Activated effector memory CD4-positive, alpha-beta T cell treated with anti-CD3 and anti-CD28 coated beads, Interleukin-2, amount 50 U/mL, for 16 hours (primary cell): ENCODE results near the gene POLR3C.
"Not testable (repeated sequence)": the region's sequence is repeated elsewhere in the genome, so short reads cannot be mapped to it uniquely, and the experiment has no call there.

ENCODE experiments used
- DNase-seq: peaks from one replicate; pipeline ENCODE4 v3.0.0-alpha.2; 2020

Gene POLR3C

GRCh38 chr1:145823565-145824498 is at the start of gene POLR3C, which contains the start of gene RNF115:
POLR3C (plus strand) TSS chr1:145824200; CDS start chr1:145825777, 1,577 bp downstream.
RNF115 (minus strand) TSS chr1:145824095; CDS start chr1:145823873, 222 bp downstream.
- peak; percentile 94 for DNase-seq

- DNase-seq: no peak
Measured at GRCh38 chr1:145777357-145778145, 46.4 kb upstream of the POLR3C start.

GRCh38 chr1:145778146-145778540 is 45.9 kb upstream of the POLR3C start:
- no peak for DNase-seq

GRCh38 chr1:145782272-145783099 is 41.5 kb upstream of the POLR3C start:
- DNase-seq: no peak

GRCh38 chr1:145784409-145784808 is 39.6 kb upstream of the POLR3C start:
- DNase-seq: no peak

GRCh38 chr1:145785547-145785946 is 38.5 kb upstream of the POLR3C start:
- no peak for DNase-seq

GRCh38 chr1:145786271-145786670 is 37.7 kb upstream of the POLR3C start:
- DNase-seq: no peak

- no peak for DNase-seq
Measured at GRCh38 chr1:145788580-145788979, 35.4 kb upstream of the POLR3C start.

- DNase-seq: not testable (repeated sequence)
Measured at GRCh38 chr1:145791860-145792259, 32.1 kb upstream of the POLR3C start.

GRCh38 chr1:145792484-145792883 is 31.5 kb upstream of the POLR3C start:
- DNase-seq: no peak

GRCh38 chr1:145795257-145795881 is 28.6 kb upstream of the POLR3C start:
- no peak for DNase-seq

GRCh38 chr1:145796753-145797152 is 27.2 kb upstream of the POLR3C start:
- no peak for DNase-seq

- DNase-seq: no peak
Measured at GRCh38 chr1:145799806-145800205, 24.2 kb upstream of the POLR3C start.

- no peak for DNase-seq
Measured at GRCh38 chr1:145804235-145805045, 19.6 kb upstream of the POLR3C start.

- no peak for DNase-seq
Measured at GRCh38 chr1:145805057-145805456, 18.9 kb upstream of the POLR3C start.

- DNase-seq: no peak
Measured at GRCh38 chr1:145806408-145806807, 17.6 kb upstream of the POLR3C start.

- peak; percentile 9 for DNase-seq
Measured at GRCh38 chr1:145806844-145807243, 17.2 kb upstream of the POLR3C start.

GRCh38 chr1:145812977-145813810 is 10.8 kb upstream of the POLR3C start:
- not testable (repeated sequence) for DNase-seq

- DNase-seq: not testable (repeated sequence)
Measured at GRCh38 chr1:145818095-145818494, 5.9 kb upstream of the POLR3C start.

- DNase-seq: not testable (repeated sequence)
Measured at GRCh38 chr1:145822779-145823331, 1.1 kb upstream of the POLR3C start.
